IPS-NIHi7 (cell line): Measurements from ENCODE around the gene ZNF280B.
"Not testable (repeated sequence)": the region's sequence is repeated elsewhere in the genome, so short reads cannot be mapped to it uniquely, and the experiment has no call there.

ENCODE experiments used
- DNase-seq: peaks from one replicate; pipeline ENCODE4 v3.0.0; 2012; ENCODE audit warnings: mixed read lengths; ENCODE audit errors: extremely low spot score

ZNF280B gene

GRCh38 chr22:22463855-22464540, 44.5 kb downstream of the ZNF280B start:
- DNase-seq, result peak; percentile 81

DNA sequence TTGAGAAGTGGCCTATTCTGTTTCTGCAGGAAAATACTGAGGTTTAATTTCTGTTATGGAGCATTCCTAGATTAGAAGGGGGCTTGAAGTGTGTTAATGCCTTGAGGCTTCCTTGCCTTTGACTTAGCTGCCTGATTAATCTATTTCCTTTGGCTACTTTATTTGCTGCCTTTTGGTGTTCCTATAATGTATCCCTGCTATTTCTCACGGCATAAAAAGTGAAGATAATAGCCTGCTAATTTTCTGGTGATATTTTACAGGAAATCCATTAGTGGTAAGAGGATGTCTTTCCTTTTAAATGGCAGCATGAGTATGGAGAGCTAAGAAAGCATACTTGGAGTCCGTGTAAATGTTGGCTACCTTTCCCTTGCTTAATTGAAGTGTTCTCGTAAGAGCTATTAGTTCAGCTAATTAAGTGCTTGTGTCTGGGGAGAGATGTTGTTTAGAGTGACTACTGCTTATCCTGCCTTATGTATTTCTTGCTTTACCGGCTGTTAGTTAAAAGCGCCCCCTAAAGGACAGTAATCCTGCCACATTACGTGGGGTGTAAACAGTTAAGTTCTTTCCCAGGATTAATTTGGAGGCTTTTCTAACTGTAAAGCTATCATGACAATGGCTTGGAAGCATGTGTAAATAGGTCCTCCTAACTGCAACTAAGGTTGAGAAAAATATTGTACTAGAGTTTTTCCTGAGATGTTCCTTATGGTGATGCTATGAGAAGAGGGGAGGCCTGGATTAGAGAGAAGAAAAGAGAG, 45.6 kb downstream of the ZNF280B start:
- no peak for DNase-seq

GRCh38 chr22:22461583-22461982, 47.0 kb downstream of the ZNF280B start:
- DNase-seq, result no peak

DNA sequence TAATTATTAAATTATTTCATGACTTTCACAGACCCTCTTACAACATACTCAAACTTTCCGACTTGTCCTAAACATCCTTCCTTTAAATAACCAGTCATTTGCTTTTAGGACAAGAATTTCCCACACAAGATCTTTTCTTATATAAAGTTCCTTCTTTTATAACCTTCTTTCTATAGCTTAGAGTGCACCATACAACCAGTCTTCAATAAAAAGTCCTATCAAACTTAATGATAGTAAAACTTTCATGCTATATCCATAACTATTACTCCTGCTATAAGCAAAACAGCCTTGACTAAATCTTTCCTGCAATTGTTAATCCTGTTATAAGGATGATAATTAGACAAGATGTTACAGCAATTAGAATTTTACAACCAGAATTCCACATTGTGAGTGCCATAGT, 47.4 kb downstream of the ZNF280B start:
- DNase-seq, result no peak

GRCh38 chr22:22460635-22461034, 47.9 kb downstream of the ZNF280B start:
- DNase-seq, result peak; percentile 22

- no peak for DNase-seq
These were observed 48.5 kb downstream of the ZNF280B start for GRCh38 chr22:22460060-22460459.

GRCh38 chr22:22458896-22459588, 49.5 kb downstream of the ZNF280B start:
- DNase-seq, result no peak

DNA sequence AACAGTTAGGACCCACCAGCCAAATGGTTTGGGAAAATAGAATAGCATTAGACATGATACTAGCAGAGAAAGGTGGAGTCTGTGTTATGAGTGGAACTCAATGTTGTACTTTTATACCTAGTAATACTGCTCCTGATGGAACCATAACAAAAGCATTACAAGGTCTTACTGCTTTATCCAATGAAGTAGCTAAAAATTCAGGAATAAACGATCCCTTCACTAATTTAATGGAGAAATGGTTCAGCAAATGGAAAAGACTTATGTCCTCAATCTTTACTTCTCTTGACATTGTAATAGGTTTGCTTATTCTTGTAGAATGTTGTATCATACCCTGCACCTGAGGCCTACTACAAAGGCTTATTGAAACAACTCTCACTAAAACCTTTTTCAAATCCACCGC, 50.2 kb downstream of the ZNF280B start:
- no peak for DNase-seq

- DNase-seq, result no peak
These were observed 53.5 kb downstream of the ZNF280B start for GRCh38 chr22:22454997-22455396.

GRCh38 chr22:22452996-22453686, 55.4 kb downstream of the ZNF280B start:
- DNase-seq, result no peak

DNA sequence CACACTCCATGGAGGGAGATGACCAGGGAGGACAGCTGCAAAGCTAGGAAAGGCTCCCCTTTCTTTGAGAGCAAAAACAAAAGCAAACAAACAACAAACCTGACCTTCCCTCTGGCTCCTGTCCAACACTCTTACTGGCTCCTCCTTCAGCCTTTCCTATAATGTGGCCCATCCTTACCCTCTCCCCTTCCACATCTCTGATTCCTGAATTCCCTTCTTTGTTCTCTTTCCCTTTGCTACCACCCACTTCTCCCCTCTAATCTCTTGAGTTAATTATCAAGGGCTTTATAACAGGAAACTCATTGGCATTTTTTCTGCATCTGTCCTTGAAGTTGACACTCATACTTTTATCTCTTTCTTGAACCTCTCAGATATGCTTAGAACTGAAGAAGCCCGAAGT, 56.3 kb downstream of the ZNF280B start:
- no peak for DNase-seq

DNA sequence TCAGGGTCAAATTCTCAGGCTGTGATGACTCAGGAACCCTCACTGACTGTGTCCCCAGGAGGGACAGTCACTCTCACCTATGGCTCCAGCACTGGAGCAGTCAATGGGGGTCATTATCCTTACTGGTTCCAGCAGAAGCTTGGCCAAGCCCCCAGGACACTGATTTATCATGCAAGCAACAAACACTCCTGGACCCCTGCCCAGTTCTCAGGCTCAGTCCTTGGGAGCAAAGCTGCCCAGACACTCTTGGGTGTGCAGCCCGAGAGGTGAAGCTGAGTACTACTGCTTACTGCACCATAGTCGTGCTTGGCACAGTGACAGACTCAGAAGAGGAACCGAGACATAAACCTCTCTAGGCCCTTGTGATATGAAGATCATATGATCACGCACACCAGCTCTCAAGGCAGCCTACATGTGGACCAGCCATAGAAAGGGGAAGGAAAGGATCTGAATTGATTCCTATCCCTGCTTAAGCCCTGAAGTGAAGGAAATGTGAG, 58.2 kb downstream of the ZNF280B start:
- no peak for DNase-seq

GRCh38 chr22:22449819-22450218, 58.7 kb downstream of the ZNF280B start:
- no peak for DNase-seq

DNA sequence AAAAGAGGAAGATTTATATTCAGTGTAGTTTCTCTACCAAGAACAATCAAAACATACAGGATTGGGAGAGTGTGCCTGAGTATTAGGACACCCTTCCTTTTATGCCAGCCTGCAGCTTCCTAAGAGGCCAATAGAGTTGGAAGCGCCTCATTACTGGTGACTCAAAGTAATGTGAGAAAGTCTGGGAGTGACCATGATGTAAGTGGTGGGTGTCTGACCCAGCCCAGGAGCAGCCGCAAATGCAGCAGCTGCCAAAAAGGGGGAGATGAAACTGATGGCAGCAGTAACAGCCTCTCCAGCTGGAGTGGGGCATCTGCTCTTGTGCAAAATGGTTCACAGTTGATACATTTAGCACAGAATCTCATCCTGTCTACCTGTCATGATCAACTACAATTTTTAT, 62.0 kb downstream of the ZNF280B start:
- DNase-seq, result no peak

GRCh38 chr22:22444007-22444589, 64.4 kb downstream of the ZNF280B start:
- DNase-seq, result not testable (repeated sequence)

- no peak for DNase-seq
These were observed 65.4 kb downstream of the ZNF280B start for GRCh38 chr22:22442928-22443709.

DNA sequence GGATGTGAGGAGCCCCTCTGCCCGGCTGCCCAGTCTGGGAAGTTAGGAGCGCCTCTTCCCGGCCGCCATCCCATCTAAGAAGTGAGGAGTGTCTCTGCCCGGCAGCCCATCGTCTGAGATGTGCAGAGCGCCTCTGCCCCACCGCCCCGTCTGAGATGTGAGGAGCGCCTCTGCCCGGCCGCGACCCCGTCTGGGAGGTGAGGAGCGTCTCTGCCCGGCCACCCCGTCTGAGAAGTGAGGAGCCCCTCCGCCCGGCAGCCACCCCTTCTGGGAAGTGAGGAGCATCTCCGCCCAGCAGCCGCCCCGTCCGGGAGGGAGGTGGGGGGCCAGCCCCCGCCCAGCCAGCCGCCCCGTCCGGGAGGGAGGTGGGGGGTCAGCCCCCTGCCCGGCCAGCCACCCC, 66.9 kb downstream of the ZNF280B start:
- DNase-seq, result not testable (repeated sequence)

DNA sequence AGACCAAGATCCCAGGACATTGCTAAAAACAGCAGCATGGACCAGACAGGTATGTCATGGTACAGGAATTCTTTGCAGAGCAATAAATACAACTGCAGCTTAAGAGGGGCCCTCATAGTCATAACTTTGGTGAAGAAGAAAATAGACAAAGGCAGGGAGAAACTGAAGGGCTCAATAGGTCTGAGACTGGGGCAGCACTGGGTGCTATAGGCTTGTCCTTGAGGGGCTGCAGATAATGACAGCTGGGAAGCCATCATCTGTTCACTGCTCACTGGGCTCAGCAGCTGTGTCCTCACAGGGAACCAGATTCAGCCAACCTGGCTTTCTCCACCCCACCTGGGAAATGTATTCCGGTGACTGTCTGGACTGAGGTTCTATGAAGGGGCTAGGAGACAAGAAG, 68.4 kb downstream of the ZNF280B start:
- DNase-seq, result no peak
